Measurements from ENCODE around the gene IFT74. TPM values are rescaled to one million over a fixed set of nuclear protein-coding genes. Genes with fewer than 3 reads are reported as not detected.

IFT74 gene
- total and polyA plus RNA-seq, 2 of the 13 experiments (the other 11 are each of a cell fraction or from before 2014, with no cell fraction given): 4.2 to 12.3 TPM

DNA sequence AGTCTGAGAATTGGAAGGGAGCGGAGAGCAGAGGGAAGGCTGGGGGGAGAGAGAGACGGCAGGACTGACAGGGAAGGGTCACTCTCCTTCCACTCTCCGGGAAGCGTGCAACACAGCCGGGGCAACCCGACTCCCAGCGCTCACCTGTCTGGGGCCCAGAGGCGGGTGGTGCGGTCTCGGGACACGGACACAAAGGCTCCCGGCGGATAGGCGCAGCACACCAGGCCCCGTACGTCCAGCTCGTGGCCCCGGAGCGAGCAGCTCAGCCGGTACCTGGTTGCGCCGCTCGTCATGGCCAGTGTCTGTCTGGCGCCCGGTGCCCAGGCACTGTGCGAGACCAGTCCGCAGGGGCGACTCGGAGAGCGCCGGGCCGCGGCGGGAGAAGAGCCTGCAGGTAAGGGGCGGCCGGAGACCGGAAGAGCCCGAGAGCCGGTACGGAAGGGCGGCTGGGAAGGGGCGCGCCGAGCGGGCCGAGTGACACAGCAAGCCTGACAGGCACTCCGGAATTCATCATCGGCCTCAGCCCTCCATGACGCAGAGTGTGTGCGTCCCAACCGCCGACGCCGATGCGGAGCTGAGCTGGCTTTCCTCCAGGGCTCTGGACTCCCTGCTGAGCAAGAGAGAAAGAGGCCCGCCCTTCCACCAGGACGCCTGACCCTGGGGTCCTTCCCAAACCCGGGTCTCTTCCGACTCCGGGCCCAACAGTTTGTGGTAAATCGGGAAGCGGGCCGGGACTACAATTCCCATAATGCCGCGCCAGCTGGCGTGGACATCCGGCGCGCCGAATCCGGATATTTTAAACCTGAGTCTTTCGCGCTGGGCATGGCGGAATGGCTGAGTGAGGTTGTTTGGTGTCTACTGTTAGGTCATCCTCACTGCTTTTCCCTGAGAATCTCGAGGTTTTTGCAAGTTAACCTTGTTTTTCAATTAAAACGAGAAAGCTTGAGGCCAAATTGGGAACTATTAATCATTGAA lies 9.2 kb upstream of the IFT74 start, which contains the start of gene PLAA (continued):
- TF ChIP-seq, protein P1, sequence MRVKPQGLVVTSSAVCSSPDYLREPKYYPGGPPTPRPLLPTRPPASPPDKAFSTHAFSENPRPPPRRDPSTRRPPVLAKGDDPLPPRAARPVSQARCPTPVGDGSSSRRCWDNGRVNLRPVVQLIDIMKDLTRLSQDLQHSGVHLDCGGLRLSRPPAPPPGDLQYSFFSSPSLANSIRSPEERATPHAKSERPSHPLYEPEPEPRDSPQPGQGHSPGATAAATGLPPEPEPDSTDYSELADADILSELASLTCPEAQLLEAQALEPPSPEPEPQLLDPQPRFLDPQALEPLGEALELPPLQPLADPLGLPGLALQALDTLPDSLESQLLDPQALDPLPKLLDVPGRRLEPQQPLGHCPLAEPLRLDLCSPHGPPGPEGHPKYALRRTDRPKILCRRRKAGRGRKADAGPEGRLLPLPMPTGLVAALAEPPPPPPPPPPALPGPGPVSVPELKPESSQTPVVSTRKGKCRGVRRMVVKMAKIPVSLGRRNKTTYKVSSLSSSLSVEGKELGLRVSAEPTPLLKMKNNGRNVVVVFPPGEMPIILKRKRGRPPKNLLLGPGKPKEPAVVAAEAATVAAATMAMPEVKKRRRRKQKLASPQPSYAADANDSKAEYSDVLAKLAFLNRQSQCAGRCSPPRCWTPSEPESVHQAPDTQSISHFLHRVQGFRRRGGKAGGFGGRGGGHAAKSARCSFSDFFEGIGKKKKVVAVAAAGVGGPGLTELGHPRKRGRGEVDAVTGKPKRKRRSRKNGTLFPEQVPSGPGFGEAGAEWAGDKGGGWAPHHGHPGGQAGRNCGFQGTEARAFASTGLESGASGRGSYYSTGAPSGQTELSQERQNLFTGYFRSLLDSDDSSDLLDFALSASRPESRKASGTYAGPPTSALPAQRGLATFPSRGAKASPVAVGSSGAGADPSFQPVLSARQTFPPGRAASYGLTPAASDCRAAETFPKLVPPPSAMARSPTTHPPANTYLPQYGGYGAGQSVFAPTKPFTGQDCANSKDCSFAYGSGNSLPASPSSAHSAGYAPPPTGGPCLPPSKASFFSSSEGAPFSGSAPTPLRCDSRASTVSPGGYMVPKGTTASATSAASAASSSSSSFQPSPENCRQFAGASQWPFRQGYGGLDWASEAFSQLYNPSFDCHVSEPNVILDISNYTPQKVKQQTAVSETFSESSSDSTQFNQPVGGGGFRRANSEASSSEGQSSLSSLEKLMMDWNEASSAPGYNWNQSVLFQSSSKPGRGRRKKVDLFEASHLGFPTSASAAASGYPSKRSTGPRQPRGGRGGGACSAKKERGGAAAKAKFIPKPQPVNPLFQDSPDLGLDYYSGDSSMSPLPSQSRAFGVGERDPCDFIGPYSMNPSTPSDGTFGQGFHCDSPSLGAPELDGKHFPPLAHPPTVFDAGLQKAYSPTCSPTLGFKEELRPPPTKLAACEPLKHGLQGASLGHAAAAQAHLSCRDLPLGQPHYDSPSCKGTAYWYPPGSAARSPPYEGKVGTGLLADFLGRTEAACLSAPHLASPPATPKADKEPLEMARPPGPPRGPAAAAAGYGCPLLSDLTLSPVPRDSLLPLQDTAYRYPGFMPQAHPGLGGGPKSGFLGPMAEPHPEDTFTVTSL (CRISPR knock-in tag; IDR thresholded peaks at IDR 0.05; ENCODE audit: borderline replicate concordance): peak; percentile 25; the same call in 1 of the 2 replicates
- TF ChIP-seq SMC3 (IDR thresholded peaks at IDR 0.05; ENCODE audit: low read length) (no peak), U2AF2 (IDR thresholded peaks at IDR 0.05; ENCODE audit: low read depth, low read length) (no peak), NR3C1 (CRISPR knock-in tag; IDR thresholded peaks at IDR 0.05) (no peak), JARID2 (CRISPR knock-in tag; IDR thresholded peaks at IDR 0.05; ENCODE audit: insufficient replicate concordance) (no peak), ZNF235 (CRISPR knock-in tag; IDR thresholded peaks at IDR 0.05; ENCODE audit: borderline replicate concordance) (no peak), EP300 (IDR thresholded peaks at IDR 0.05; ENCODE audit: low read depth in 2 of 2, low read length in 2 of 2) (0 out of 4 replicates have a peak, but pooled peaks of 1 of the 2 experiments have one; percentile 5), EP300 (CRISPR knock-in tag; IDR thresholded peaks at IDR 0.05; ENCODE audit: borderline replicate concordance) (no peak), ZNF292 (CRISPR knock-in tag; IDR thresholded peaks at IDR 0.05; ENCODE audit: borderline replicate concordance, low read depth) (peak; percentile 83)
- TF ChIP-seq, protein P2, sequence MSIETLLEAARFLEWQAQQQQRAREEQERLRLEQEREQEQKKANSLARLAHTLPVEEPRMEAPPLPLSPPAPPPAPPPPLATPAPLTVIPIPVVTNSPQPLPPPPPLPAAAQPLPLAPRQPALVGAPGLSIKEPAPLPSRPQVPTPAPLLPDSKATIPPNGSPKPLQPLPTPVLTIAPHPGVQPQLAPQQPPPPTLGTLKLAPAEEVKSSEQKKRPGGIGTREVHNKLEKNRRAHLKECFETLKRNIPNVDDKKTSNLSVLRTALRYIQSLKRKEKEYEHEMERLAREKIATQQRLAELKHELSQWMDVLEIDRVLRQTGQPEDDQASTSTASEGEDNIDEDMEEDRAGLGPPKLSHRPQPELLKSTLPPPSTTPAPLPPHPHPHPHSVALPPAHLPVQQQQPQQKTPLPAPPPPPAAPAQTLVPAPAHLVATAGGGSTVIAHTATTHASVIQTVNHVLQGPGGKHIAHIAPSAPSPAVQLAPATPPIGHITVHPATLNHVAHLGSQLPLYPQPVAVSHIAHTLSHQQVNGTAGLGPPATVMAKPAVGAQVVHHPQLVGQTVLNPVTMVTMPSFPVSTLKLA (IDR thresholded peaks at IDR 0.05): peak; percentile 31
- TF ChIP-seq, protein P3, sequence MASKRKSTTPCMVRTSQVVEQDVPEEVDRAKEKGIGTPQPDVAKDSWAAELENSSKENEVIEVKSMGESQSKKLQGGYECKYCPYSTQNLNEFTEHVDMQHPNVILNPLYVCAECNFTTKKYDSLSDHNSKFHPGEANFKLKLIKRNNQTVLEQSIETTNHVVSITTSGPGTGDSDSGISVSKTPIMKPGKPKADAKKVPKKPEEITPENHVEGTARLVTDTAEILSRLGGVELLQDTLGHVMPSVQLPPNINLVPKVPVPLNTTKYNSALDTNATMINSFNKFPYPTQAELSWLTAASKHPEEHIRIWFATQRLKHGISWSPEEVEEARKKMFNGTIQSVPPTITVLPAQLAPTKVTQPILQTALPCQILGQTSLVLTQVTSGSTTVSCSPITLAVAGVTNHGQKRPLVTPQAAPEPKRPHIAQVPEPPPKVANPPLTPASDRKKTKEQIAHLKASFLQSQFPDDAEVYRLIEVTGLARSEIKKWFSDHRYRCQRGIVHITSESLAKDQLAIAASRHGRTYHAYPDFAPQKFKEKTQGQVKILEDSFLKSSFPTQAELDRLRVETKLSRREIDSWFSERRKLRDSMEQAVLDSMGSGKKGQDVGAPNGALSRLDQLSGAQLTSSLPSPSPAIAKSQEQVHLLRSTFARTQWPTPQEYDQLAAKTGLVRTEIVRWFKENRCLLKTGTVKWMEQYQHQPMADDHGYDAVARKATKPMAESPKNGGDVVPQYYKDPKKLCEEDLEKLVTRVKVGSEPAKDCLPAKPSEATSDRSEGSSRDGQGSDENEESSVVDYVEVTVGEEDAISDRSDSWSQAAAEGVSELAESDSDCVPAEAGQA (IDR thresholded peaks at IDR 0.05; ENCODE audit: low read depth): peak; percentile 87
- TF ChIP-seq, protein P3 (CRISPR knock-in tag; IDR thresholded peaks at IDR 0.05; ENCODE audit: borderline replicate concordance): no peak
- TF ChIP-seq, protein P4, sequence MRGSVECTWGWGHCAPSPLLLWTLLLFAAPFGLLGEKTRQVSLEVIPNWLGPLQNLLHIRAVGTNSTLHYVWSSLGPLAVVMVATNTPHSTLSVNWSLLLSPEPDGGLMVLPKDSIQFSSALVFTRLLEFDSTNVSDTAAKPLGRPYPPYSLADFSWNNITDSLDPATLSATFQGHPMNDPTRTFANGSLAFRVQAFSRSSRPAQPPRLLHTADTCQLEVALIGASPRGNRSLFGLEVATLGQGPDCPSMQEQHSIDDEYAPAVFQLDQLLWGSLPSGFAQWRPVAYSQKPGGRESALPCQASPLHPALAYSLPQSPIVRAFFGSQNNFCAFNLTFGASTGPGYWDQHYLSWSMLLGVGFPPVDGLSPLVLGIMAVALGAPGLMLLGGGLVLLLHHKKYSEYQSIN (CRISPR knock-in tag; IDR thresholded peaks at IDR 0.05; ENCODE audit: borderline replicate concordance): no peak

Data from HepG2 (cell line).